HepG2 (cell line): Measurements from ENCODE around the gene METTL26. TPM values are rescaled to one million over a fixed set of nuclear protein-coding genes. Genes with fewer than 3 reads are reported as not detected.

ENCODE experiments used
- CHD2 ChIP-seq: IDR thresholded peaks from 2 replicates; pipeline ENCODE4 v1.6.1; 2011; ENCODE audit warnings: low read depth, low read length, improper control_type of control experiment
- EED ChIP-seq: sonication (generic); formaldehyde crosslinking; IDR thresholded peaks from 2 replicates; pipeline ENCODE4 v1.5.0; 2020; ENCODE audit warnings: mild to moderate bottlenecking, missing genetic modification reagents
- EZH2 ChIP-seq: conservative IDR thresholded peaks from 2 replicates; pipeline ENCODE4 v1.6.1; 2012; ENCODE audit warnings: mild to moderate bottlenecking, low read depth, low read length, moderate library complexity
- GPN1 ChIP-seq: sonication (generic); formaldehyde crosslinking; IDR thresholded peaks from 2 replicates; pipeline ENCODE4 v1.5.1; 2020; ENCODE audit warnings: missing genetic modification reagents, borderline replicate concordance
- HCFC1 ChIP-seq: fragments of 150-350 bp; IDR thresholded peaks from 2 replicates; pipeline ENCODE4 v1.6.1; 2014; ENCODE audit warnings: low read depth, low read length
- KLF6 ChIP-seq: IDR thresholded peaks from 2 replicates; pipeline ENCODE4 v1.8.0; 2016; ENCODE audit warnings: missing biosample characterization, missing genetic modification reagents
- MED1 ChIP-seq: sonication (generic); formaldehyde crosslinking; IDR thresholded peaks from 2 replicates; pipeline ENCODE4 v1.4.0; 2020; ENCODE audit warnings: missing genetic modification reagents
- MED13 ChIP-seq: sonication (generic); formaldehyde crosslinking; IDR thresholded peaks from 2 replicates; pipeline ENCODE4 v1.5.0; 2020; ENCODE audit warnings: missing genetic modification reagents
- MLLT10 ChIP-seq: sonication (generic); formaldehyde crosslinking; IDR thresholded peaks from 2 replicates; pipeline ENCODE4 v1.4.0; 2020; ENCODE audit warnings: missing genetic modification reagents
- MTF2 ChIP-seq: sonication (generic); formaldehyde crosslinking; IDR thresholded peaks from 2 replicates; pipeline ENCODE4 v1.5.0; 2020; ENCODE audit warnings: missing genetic modification reagents, borderline replicate concordance
- PCBP2 ChIP-seq: fragments of 200-400 bp; formaldehyde crosslinking; optimal IDR thresholded peaks from 2 replicates; pipeline ENCODE3; 2018; ENCODE audit warnings: low read length, low read depth; ENCODE audit not compliant: poor library complexity, severe bottlenecking
- SAFB2 ChIP-seq: sonication (generic); formaldehyde crosslinking; IDR thresholded peaks from 2 replicates; pipeline ENCODE4 v1.5.1; 2020; ENCODE audit warnings: missing genetic modification reagents, low read depth, mild to moderate bottlenecking, borderline replicate concordance
- YY1 ChIP-seq: IDR thresholded peaks from 2 replicates; pipeline ENCODE4 v1.6.1; 2011; ENCODE audit warnings: low read length, low read depth, moderate library complexity, mild to moderate bottlenecking; ENCODE audit not compliant: insufficient read depth, insufficient replicate concordance
- ZBTB4 ChIP-seq: sonication (generic); formaldehyde crosslinking; IDR thresholded peaks from 2 replicates; pipeline ENCODE4 v1.4.0; 2020; ENCODE audit warnings: missing genetic modification reagents, mild to moderate bottlenecking, borderline replicate concordance
- ZBTB7A ChIP-seq: sonication (generic); formaldehyde crosslinking; IDR thresholded peaks from 2 replicates; pipeline ENCODE4 v1.8.0; 2022; ENCODE audit warnings: mild to moderate bottlenecking, missing genetic modification reagents
- ZNF333 ChIP-seq: sonication (generic); formaldehyde crosslinking; IDR thresholded peaks from 2 replicates; pipeline ENCODE4 v1.4.0; 2020; ENCODE audit warnings: mild to moderate bottlenecking, missing genetic modification reagents, borderline replicate concordance
- ZNF572 ChIP-seq: sonication (generic); formaldehyde crosslinking; IDR thresholded peaks from 2 replicates; pipeline ENCODE4 v1.5.1; 2020; ENCODE audit warnings: mild to moderate bottlenecking, missing genetic modification reagents
- ZNF879 ChIP-seq: sonication (generic); formaldehyde crosslinking; IDR thresholded peaks from 2 replicates; pipeline ENCODE4 v1.8.1; 2023; ENCODE audit warnings: missing genetic modification reagents
- polyA plus RNA-seq, 8 experiments: library from polyadenylated mRNA; depleted of rRNA in 3 of 8; stranded (reverse) in 7 of 8; unstranded in 1 of 8; fragments of >200 nt; fragmentation: Illumina TruSeq in 4 of 8; extraction: Trizol in 4 of 8; gene quantifications; 2 replicates each; pipeline versions ENCODE4 v1.2.1 to v1.2.3, GENCODE V29; 2011 to 2016; ENCODE audit warnings: low read depth in 4 of 8, missing spikeins in 1 of 8, mixed read lengths in 1 of 8; ENCODE audit not compliant: insufficient read depth in 1 of 8
- total RNA-seq, 5 experiments: library from RNA; depleted of rRNA; stranded (reverse); fragments of >200 nt; fragmentation: Illumina TruSeq; extraction: Trizol; gene quantifications; 2 replicates each; pipeline ENCODE4 v1.2.3, GENCODE V29; 2016; ENCODE audit warnings: low read depth in 1 of 5
- TF ChIP-seq, protein P1 (sequence below): fragments of 450-650 bp; IDR thresholded peaks from 2 replicates; pipeline ENCODE4 v1.6.1; 2017
- TF ChIP-seq, protein P2 (sequence below): sonication (generic); formaldehyde crosslinking; IDR thresholded peaks from 2 replicates; pipeline ENCODE4 v1.4.0; 2020; ENCODE audit warnings: mild to moderate bottlenecking, missing genetic modification reagents

The METTL26 gene
- total and polyA plus RNA-seq, 2 of the 13 experiments (the other 11 are each of a cell fraction or from before 2014, with no cell fraction given) = 65.5 to 70.1 TPM

DNA sequence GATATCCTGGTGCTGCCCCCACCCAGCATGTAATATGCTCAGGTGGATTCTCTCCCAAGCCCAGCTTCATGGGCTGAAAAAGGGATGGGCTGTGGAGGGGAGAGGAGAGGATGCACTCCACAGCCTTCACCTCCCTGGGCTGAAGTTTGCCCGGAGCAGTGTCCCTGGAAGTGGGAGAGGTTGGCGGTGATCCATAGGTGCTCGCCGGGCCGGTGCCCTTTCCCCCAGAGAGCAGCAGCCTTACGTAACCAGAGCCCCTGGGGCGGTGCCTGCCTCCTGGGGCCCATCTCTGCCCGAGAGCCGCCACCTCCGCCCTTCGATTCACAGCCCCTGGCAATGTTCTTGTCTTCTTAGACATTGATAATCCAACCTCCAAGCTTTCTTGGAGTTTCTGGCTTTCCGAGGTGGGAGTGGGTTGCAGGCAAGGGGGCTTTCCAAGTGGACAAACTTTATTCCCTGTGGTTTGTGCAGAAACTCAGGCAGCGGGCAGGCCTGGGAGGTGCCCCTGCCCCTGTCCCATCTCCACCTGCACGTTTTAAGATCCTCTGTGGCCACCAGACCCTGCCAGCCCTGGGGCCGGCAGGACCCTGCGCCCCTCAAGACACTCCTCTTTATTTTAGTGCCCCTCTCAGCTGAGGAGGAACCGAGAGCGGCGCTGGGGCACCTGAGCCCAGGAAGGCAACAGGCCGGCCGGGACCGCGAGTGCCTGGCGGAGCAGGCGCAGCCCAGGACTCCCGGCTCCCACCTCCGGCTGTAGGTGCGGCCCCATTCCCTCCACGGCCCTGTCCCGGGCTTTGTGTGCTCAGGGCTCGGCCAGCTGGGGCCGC is 10.0 kb upstream of the METTL26 start (continued):
- TF ChIP-seq KLF6 (CRISPR knock-in tag) (0 out of 2 replicates have a peak, but pooled peaks have one; percentile 63), MED1 (CRISPR knock-in tag) (peak; percentile 74), MTF2 (CRISPR knock-in tag) (no peak), HCFC1 (no peak), EZH2 (no peak), PCBP2 (no peak), MED13 (CRISPR knock-in tag) (no peak), CHD2 (no peak), ZBTB4 (CRISPR knock-in tag) (peak; percentile 58; the same call in 1 of the 2 replicates), MLLT10 (no peak), ZNF572 (CRISPR knock-in tag) (no peak), YY1 (no peak), ZBTB7A (CRISPR knock-in tag) (no peak), ZNF879 (CRISPR knock-in tag) (no peak), GPN1 (CRISPR knock-in tag) (no peak), ZNF333 (CRISPR knock-in tag) (no peak), SAFB2 (CRISPR knock-in tag) (0 out of 2 replicates have a peak, but pooled peaks have one; percentile 37), EED (CRISPR knock-in tag) (0 out of 2 replicates have a peak, but pooled peaks have one; percentile 53)
- TF ChIP-seq, protein P1, sequence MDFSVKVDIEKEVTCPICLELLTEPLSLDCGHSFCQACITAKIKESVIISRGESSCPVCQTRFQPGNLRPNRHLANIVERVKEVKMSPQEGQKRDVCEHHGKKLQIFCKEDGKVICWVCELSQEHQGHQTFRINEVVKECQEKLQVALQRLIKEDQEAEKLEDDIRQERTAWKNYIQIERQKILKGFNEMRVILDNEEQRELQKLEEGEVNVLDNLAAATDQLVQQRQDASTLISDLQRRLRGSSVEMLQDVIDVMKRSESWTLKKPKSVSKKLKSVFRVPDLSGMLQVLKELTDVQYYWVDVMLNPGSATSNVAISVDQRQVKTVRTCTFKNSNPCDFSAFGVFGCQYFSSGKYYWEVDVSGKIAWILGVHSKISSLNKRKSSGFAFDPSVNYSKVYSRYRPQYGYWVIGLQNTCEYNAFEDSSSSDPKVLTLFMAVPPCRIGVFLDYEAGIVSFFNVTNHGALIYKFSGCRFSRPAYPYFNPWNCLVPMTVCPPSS = no peak
- TF ChIP-seq, protein P2, sequence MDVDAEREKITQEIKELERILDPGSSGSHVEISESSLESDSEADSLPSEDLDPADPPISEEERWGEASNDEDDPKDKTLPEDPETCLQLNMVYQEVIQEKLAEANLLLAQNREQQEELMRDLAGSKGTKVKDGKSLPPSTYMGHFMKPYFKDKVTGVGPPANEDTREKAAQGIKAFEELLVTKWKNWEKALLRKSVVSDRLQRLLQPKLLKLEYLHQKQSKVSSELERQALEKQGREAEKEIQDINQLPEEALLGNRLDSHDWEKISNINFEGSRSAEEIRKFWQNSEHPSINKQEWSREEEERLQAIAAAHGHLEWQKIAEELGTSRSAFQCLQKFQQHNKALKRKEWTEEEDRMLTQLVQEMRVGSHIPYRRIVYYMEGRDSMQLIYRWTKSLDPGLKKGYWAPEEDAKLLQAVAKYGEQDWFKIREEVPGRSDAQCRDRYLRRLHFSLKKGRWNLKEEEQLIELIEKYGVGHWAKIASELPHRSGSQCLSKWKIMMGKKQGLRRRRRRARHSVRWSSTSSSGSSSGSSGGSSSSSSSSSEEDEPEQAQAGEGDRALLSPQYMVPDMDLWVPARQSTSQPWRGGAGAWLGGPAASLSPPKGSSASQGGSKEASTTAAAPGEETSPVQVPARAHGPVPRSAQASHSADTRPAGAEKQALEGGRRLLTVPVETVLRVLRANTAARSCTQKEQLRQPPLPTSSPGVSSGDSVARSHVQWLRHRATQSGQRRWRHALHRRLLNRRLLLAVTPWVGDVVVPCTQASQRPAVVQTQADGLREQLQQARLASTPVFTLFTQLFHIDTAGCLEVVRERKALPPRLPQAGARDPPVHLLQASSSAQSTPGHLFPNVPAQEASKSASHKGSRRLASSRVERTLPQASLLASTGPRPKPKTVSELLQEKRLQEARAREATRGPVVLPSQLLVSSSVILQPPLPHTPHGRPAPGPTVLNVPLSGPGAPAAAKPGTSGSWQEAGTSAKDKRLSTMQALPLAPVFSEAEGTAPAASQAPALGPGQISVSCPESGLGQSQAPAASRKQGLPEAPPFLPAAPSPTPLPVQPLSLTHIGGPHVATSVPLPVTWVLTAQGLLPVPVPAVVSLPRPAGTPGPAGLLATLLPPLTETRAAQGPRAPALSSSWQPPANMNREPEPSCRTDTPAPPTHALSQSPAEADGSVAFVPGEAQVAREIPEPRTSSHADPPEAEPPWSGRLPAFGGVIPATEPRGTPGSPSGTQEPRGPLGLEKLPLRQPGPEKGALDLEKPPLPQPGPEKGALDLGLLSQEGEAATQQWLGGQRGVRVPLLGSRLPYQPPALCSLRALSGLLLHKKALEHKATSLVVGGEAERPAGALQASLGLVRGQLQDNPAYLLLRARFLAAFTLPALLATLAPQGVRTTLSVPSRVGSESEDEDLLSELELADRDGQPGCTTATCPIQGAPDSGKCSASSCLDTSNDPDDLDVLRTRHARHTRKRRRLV (CRISPR knock-in tag) = no peak
